ENCODE results near the gene C2orf92. TPM values are rescaled to one million over a fixed set of nuclear protein-coding genes. Genes with fewer than 3 reads are reported as not detected.
"Not testable (repeated sequence)": the region's sequence is repeated elsewhere in the genome, so short reads cannot be mapped to it uniquely, and the experiment has no call there.

The C2orf92 gene
- 3.8 and 4.8 TPM in 2 replicates for total RNA-seq (2012; rRNA removed)

GRCh38 chr2:97669448-97669847 is at the start of gene C2orf92:
Gene C2orf92, plus strand, starts transcription at chr2:97669713. Its CDS starts 76 bp downstream, at chr2:97669789.
- Histone ChIP-seq H3K27me3 (ENCODE audit: control insufficient read depth, insufficient read depth, low read length) (no peaks in the 10 kb centered on the region), H3K9ac (ENCODE audit: low read depth, low read length) (no peak within 1 kb of the TSS), H3K4me3 (ENCODE audit: low read length) (no peak within 1 kb of the TSS), H3K36me3 (ENCODE audit: insufficient read depth, low read length) (no peaks in the 10 kb centered on the region), H3K9me3 (replicated peaks; ENCODE audit: low read length) (no peaks in the 10 kb centered on the region), H3K4me1 (ENCODE audit: control insufficient read depth, insufficient read depth, low read length) (peaks cover 4% of the 10 kb centered on the region), H3K4me2 (ENCODE audit: low read length) (no peak within 1 kb of the TSS)

- H3K9ac ChIP-seq (ENCODE audit: low read depth, low read length); H3K4me3 ChIP-seq (ENCODE audit: low read length); H3K27me3 ChIP-seq (ENCODE audit: control insufficient read depth, insufficient read depth, low read length); H3K4me2 ChIP-seq (ENCODE audit: low read length); H3K4me1 ChIP-seq (ENCODE audit: control insufficient read depth, insufficient read depth, low read length); H3K9me3 ChIP-seq (replicated peaks; ENCODE audit: low read length); H3K36me3 ChIP-seq (ENCODE audit: insufficient read depth, low read length): not testable (repeated sequence)
These were observed 49.0 kb upstream of the C2orf92 start for GRCh38 chr2:97620492-97620891.

GRCh38 chr2:97622976-97623375 is 46.5 kb upstream of the C2orf92 start:
- not testable (repeated sequence) for H3K4me1 ChIP-seq (ENCODE audit: control insufficient read depth, insufficient read depth, low read length); H3K9ac ChIP-seq (ENCODE audit: low read depth, low read length); H3K27me3 ChIP-seq (ENCODE audit: control insufficient read depth, insufficient read depth, low read length); H3K36me3 ChIP-seq (ENCODE audit: insufficient read depth, low read length); H3K4me3 ChIP-seq (ENCODE audit: low read length); H3K9me3 ChIP-seq (replicated peaks; ENCODE audit: low read length); H3K4me2 ChIP-seq (ENCODE audit: low read length)

- not testable (repeated sequence) for H3K9me3 ChIP-seq (replicated peaks; ENCODE audit: low read length); H3K4me2 ChIP-seq (ENCODE audit: low read length); H3K4me3 ChIP-seq (ENCODE audit: low read length); H3K4me1 ChIP-seq (ENCODE audit: control insufficient read depth, insufficient read depth, low read length); H3K27me3 ChIP-seq (ENCODE audit: control insufficient read depth, insufficient read depth, low read length); H3K9ac ChIP-seq (ENCODE audit: low read depth, low read length); H3K36me3 ChIP-seq (ENCODE audit: insufficient read depth, low read length)
These were observed 44.0 kb upstream of the C2orf92 start for GRCh38 chr2:97625354-97626048.

- H3K9me3 ChIP-seq (replicated peaks; ENCODE audit: low read length); H3K4me3 ChIP-seq (ENCODE audit: low read length); H3K27me3 ChIP-seq (ENCODE audit: control insufficient read depth, insufficient read depth, low read length); H3K9ac ChIP-seq (ENCODE audit: low read depth, low read length); H3K36me3 ChIP-seq (ENCODE audit: insufficient read depth, low read length); H3K4me2 ChIP-seq (ENCODE audit: low read length); H3K4me1 ChIP-seq (ENCODE audit: control insufficient read depth, insufficient read depth, low read length): not testable (repeated sequence)
These were observed 43.5 kb upstream of the C2orf92 start for GRCh38 chr2:97626049-97626430.

GRCh38 chr2:97644023-97644717 is 25.3 kb upstream of the C2orf92 start:
- Histone ChIP-seq H3K4me1 (ENCODE audit: control insufficient read depth, insufficient read depth, low read length) (peaks cover 14% of the 10 kb centered on the region), H3K4me3 (ENCODE audit: low read length) (no peak overlapping the region), H3K36me3 (ENCODE audit: insufficient read depth, low read length) (peaks cover 25% of the 10 kb centered on the region), H3K27me3 (ENCODE audit: control insufficient read depth, insufficient read depth, low read length) (peaks cover 4% of the 10 kb centered on the region), H3K9ac (ENCODE audit: low read depth, low read length) (no peak overlapping the region), H3K4me2 (ENCODE audit: low read length) (no peak overlapping the region), H3K9me3 (replicated peaks; ENCODE audit: low read length) (no peaks in the 10 kb centered on the region)

- Histone ChIP-seq H3K4me3 (ENCODE audit: low read length) (peak overlapping the region; percentile 98), H3K27me3 (ENCODE audit: control insufficient read depth, insufficient read depth, low read length) (peaks cover under 1% of the 10 kb centered on the region), H3K4me1 (ENCODE audit: control insufficient read depth, insufficient read depth, low read length) (peaks cover 14% of the 10 kb centered on the region), H3K4me2 (ENCODE audit: low read length) (peak overlapping the region; percentile 94), H3K9me3 (replicated peaks; ENCODE audit: low read length) (no peaks in the 10 kb centered on the region), H3K36me3 (ENCODE audit: insufficient read depth, low read length) (peaks cover 26% of the 10 kb centered on the region), H3K9ac (ENCODE audit: low read depth, low read length) (peak overlapping the region; percentile 67)
These were observed 24.3 kb upstream of the C2orf92 start for GRCh38 chr2:97645112-97645694.

GRCh38 chr2:97645695-97646629 is 23.6 kb upstream of the C2orf92 start, which contains the start of gene COX5B:
Gene COX5B, plus strand, starts transcription at chr2:97646062. Its CDS starts 25 bp downstream, at chr2:97646087.
- H3K4me3 ChIP-seq (ENCODE audit: low read length) = peak within 1 kb of the TSS; percentile 98
- H3K9me3 ChIP-seq (replicated peaks; ENCODE audit: low read length) = no peaks in the 10 kb centered on the region
- no peaks in the 10 kb centered on the region for H3K27me3 ChIP-seq (ENCODE audit: control insufficient read depth, insufficient read depth, low read length)
- H3K4me1 ChIP-seq (ENCODE audit: control insufficient read depth, insufficient read depth, low read length) = peaks cover 14% of the 10 kb centered on the region
- peak within 1 kb of the TSS; percentile 97 for H3K9ac ChIP-seq (ENCODE audit: low read depth, low read length)
- H3K36me3 ChIP-seq (ENCODE audit: insufficient read depth, low read length) = peaks cover 26% of the 10 kb centered on the region
- H3K4me2 ChIP-seq (ENCODE audit: low read length) = peak within 1 kb of the TSS; percentile 94

GRCh38 chr2:97646977-97647376 is 22.5 kb upstream of the C2orf92 start:
- no peaks in the 10 kb centered on the region for H3K9me3 ChIP-seq (replicated peaks; ENCODE audit: low read length)
- no peaks in the 10 kb centered on the region for H3K27me3 ChIP-seq (ENCODE audit: control insufficient read depth, insufficient read depth, low read length)
- H3K36me3 ChIP-seq (ENCODE audit: insufficient read depth, low read length) = peaks cover 26% of the 10 kb centered on the region
- H3K9ac ChIP-seq (ENCODE audit: low read depth, low read length) = peak overlapping the region; percentile 97
- peaks cover 14% of the 10 kb centered on the region for H3K4me1 ChIP-seq (ENCODE audit: control insufficient read depth, insufficient read depth, low read length)
- H3K4me2 ChIP-seq (ENCODE audit: low read length) = peak overlapping the region; percentile 94
- peak overlapping the region; percentile 98 for H3K4me3 ChIP-seq (ENCODE audit: low read length)

GRCh38 chr2:97651114-97651513 is 18.4 kb upstream of the C2orf92 start:
- Histone ChIP-seq H3K4me3 (ENCODE audit: low read length) (no peak overlapping the region), H3K9me3 (replicated peaks; ENCODE audit: low read length) (no peaks in the 10 kb centered on the region), H3K4me2 (ENCODE audit: low read length) (no peak overlapping the region), H3K9ac (ENCODE audit: low read depth, low read length) (no peak overlapping the region), H3K4me1 (ENCODE audit: control insufficient read depth, insufficient read depth, low read length) (peaks cover 7% of the 10 kb centered on the region), H3K36me3 (ENCODE audit: insufficient read depth, low read length) (peaks cover 54% of the 10 kb centered on the region), H3K27me3 (ENCODE audit: control insufficient read depth, insufficient read depth, low read length) (no peaks in the 10 kb centered on the region)

GRCh38 chr2:97653473-97653872 is 16.0 kb upstream of the C2orf92 start:
- Histone ChIP-seq H3K36me3 (ENCODE audit: insufficient read depth, low read length) (peaks cover 59% of the 10 kb centered on the region), H3K4me3 (ENCODE audit: low read length) (no peak overlapping the region)

More at GRCh38 chr2:97653473-97653872, 16.0 kb upstream of the C2orf92 start:
- no peaks in the 10 kb centered on the region for H3K27me3 ChIP-seq (ENCODE audit: control insufficient read depth, insufficient read depth, low read length)
- no peaks in the 10 kb centered on the region for H3K4me1 ChIP-seq (ENCODE audit: control insufficient read depth, insufficient read depth, low read length)
- no peak overlapping the region for H3K4me2 ChIP-seq (ENCODE audit: low read length)
- H3K9me3 ChIP-seq (replicated peaks; ENCODE audit: low read length) = no peaks in the 10 kb centered on the region
- no peak overlapping the region for H3K9ac ChIP-seq (ENCODE audit: low read depth, low read length)

Data from skeletal muscle satellite cell (primary cell).